Motor neuron (in vitro differentiated cells): ENCODE data around the gene RAB5B. TPM values are rescaled to one million over a fixed set of nuclear protein-coding genes. Genes with fewer than 3 reads are reported as not detected.
"Not testable (repeated sequence)": the region's sequence is repeated elsewhere in the genome, so short reads cannot be mapped to it uniquely, and the experiment has no call there.

Experiments used
- ATAC-seq, 8 experiments: fragments of 200-7000 bp; cut with Tn5 transposase; replicated peaks in 6 of 8; 2 replicates each; pipeline ENCODE4 v1.8.0; 2021; ENCODE audit warnings: mild to moderate bottlenecking in 8 of 8, moderate library complexity in 8 of 8
- H3K27ac ChIP-seq, 2 donors: fragments of 250-450 bp; sonication (Bioruptor Pico); 2 replicates each; pipeline ENCODE4 v1.9.0; 2021; ENCODE audit warnings: antibody characterized with exemption in 2 of 2, mild to moderate bottlenecking in 2 of 2, moderate library complexity in 1 of 2
- H3K4me1 ChIP-seq, 2 donors: fragments of 250-450 bp; sonication (Bioruptor Pico); replicated peaks in 1 of 2; 2 replicates each; pipeline ENCODE4 v1.6.1; 2021; ENCODE audit warnings: antibody characterized with exemption in 2 of 2, mild to moderate bottlenecking in 2 of 2, moderate library complexity in 1 of 2
- H3K4me3 ChIP-seq, 5 donors: fragments of 250-450 bp; sonication (Bioruptor Pico); 2 replicates each; pipeline ENCODE4 v1.9.0; 2021; ENCODE audit warnings: antibody characterized with exemption in 5 of 5, mild to moderate bottlenecking in 5 of 5, moderate library complexity in 4 of 5
- whole genome bisulfite sequencing, 10 experiments: fragments of 450-650 bp; shearing (Covaris generic); methylation state at CpG; one replicate each; pipeline ENCODE4 v1.0.0; 2022; 5-methylcytosine and 5-hydroxymethylcytosine counted together
- in situ Hi-C, 9 experiments: fragments of 400-800 bp; cut with MboI; loops; one replicate each; pipeline ENCODE4 v1.15.0; 2021; ENCODE audit warnings: low sequenced_read_pairs in 9 of 9, low pct_unique_long_range_greater_than_20kb in 2 of 9; ENCODE audit not compliant: unreplicated experiment in 9 of 9
- total RNA-seq, 8 experiments: library from RNA; unstranded; fragments of 300-600 nt; gene quantifications; 2 replicates each; pipeline versions ENCODE4 v1.2.3 to v1.2.4, GENCODE V29; 2022

RAB5B gene
- total RNA-seq, 8 experiments from 2014 or later, result 56.3 to 95.6 (median 76.0) TPM

GRCh38 chr12:55974308-55974730, 441 bp downstream of the RAB5B start:
- WGBS, 10 experiments, result 0% methylated on average over 1 of the region's 15 CpGs; no CpG with 5 or more reads in 8 of the 10 experiments
- in situ Hi-C loops, result no loop called here
- H3K4me3 ChIP-seq, result peak overlapping the region; percentile 76 to 97 (median 85)
- peak overlapping the region; percentile 88 to 92 for H3K27ac ChIP-seq
- H3K4me1 ChIP-seq, result peaks cover 0 to 13% of the 10 kb centered on the region in 2 donors
- ATAC-seq, result peak; percentile 21 to 35 (median 28)

DNA sequence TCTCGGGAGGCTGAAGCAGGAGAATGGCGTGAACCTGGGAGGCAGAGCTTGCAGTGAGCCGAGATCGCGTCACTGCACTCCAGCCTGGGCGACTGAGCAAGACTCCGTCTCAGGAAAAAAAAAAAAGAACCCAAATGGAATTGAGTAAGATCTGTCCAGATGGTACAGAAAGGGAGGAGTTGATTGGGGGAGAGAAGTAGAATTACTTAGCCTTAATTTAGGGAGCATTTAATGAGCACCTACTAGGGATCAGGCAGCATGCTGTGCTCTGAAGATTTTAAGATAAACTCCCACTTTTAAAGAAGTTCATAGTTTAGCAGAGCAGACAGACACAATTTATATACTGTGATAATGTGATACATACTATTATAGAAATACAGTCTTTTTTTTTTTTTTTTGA, 4.5 kb downstream of the RAB5B start:
- WGBS, 10 experiments, result 97 to 100% (median 100%) methylated on average over 1 to 5 of the region's 7 CpGs; no CpG with 5 or more reads in 6 of the 10 experiments
- H3K4me1 ChIP-seq, result peaks cover 0 to 5% of the 10 kb centered on the region in 2 donors
- no peak for ATAC-seq
- no peak overlapping the region for H3K4me3 ChIP-seq
- in situ Hi-C loops, result no loop called here
- no peak overlapping the region for H3K27ac ChIP-seq

- in situ Hi-C loops, result no loop called here
- no peak for ATAC-seq
- 72 to 100% (median 100%) methylated on average over 1 to 2 of the region's 3 CpGs; no CpG with 5 or more reads in 1 of the 10 experiments for WGBS, 10 experiments
- Histone ChIP-seq H3K4me1 (peaks cover 0 to 5% of the 10 kb centered on the region in 2 donors), H3K27ac (no peak overlapping the region), H3K4me3 (no peak overlapping the region)
Observed at GRCh38 chr12:55979069-55979468, 5.2 kb downstream of the RAB5B start.

- ATAC-seq, H3K4me1 ChIP-seq, H3K27ac ChIP-seq, H3K4me3 ChIP-seq, in situ Hi-C loops: not testable (repeated sequence)
- WGBS, 10 experiments, result 50 to 100% (median 100%) methylated on average over 1 to 4 of the region's 5 CpGs; no CpG with 5 or more reads in 1 of the 10 experiments
Observed at GRCh38 chr12:55981882-55982281, 8.0 kb downstream of the RAB5B start.

- Histone ChIP-seq H3K4me1 (no peaks in the 10 kb centered on the region), H3K4me3 (no peak overlapping the region), H3K27ac (no peak overlapping the region)
- ATAC-seq, result peak in 1 of 8 experiments; percentile 12
- in situ Hi-C loops, result no loop called here
- WGBS, 10 experiments, result 17 to 100% (median 84%) methylated on average over 1 to 3 of the region's 3 CpGs; no CpG with 5 or more reads in 2 of the 10 experiments
Observed at GRCh38 chr12:55982319-55982936, 8.6 kb downstream of the RAB5B start.

DNA sequence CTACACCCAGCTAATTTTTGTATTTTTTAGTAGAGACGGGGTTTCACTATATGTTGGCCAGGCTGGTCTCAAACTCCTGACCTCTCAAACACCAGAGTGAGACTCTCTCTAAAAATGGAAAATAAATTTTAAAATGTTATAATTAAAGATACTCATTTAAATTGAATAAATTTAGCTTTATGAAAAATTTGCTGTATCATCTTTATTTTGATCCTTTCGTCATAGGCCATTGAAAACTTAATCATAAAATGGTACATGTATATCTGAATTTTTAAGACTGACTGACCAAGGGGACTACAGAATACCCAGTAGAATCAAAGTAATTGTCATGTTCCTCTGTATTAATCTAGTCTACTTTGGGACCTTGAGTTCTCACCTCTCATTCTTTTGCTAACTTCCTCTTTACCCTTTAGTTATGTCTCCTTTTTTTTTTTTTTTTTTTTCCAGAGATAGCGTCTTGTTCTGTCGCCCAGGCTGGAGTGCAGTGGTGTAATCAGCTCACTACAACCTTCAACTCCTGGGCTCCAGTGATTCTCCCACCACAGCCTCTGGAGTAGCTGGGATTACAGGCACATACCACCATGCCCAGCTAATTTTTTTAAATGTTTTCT, 9.5 kb downstream of the RAB5B start:
- in situ Hi-C loops, result no loop called here
- Histone ChIP-seq H3K4me3 (no peak overlapping the region), H3K4me1 (no peaks in the 10 kb centered on the region), H3K27ac (no peak overlapping the region)
- WGBS, 10 experiments, result 83 to 100% (median 98%) methylated on average over 1 to 4 of the region's 4 CpGs
- ATAC-seq, result no peak

GRCh38 chr12:55984861-55985260, 11.0 kb downstream of the RAB5B start:
- no peak overlapping the region for H3K4me3 ChIP-seq
- ATAC-seq, result no peak
- 0 to 85% (median 66%) methylated on average over 1 to 2 of the region's 2 CpGs for WGBS, 10 experiments
- no peak overlapping the region for H3K27ac ChIP-seq
- in situ Hi-C loops, result no loop called here
- no peaks in the 10 kb centered on the region for H3K4me1 ChIP-seq

GRCh38 chr12:55985341-55985740, 11.5 kb downstream of the RAB5B start:
- no peak overlapping the region for H3K4me3 ChIP-seq
- ATAC-seq, result peak in 3 of 8 experiments; percentile 79 to 95 (median 92)
- no peak overlapping the region for H3K27ac ChIP-seq
- in situ Hi-C loops, result no loop called here
- 51 to 100% (median 79%) methylated on average over 1 to 4 of the region's 4 CpGs; no CpG with 5 or more reads in 1 of the 10 experiments for WGBS, 10 experiments
- H3K4me1 ChIP-seq, result no peaks in the 10 kb centered on the region

- ATAC-seq, H3K4me3 ChIP-seq, H3K27ac ChIP-seq, in situ Hi-C loops, H3K4me1 ChIP-seq: not testable (repeated sequence)
- WGBS, 10 experiments, result 80 to 100% (median 99%) methylated on average over 1 to 7 of the region's 7 CpGs; no CpG with 5 or more reads in 2 of the 10 experiments
Observed at GRCh38 chr12:55985976-55986375, 12.1 kb downstream of the RAB5B start.

- 20 to 100% (median 81%) methylated on average over 1 to 3 of the region's 3 CpGs; no CpG with 5 or more reads in 4 of the 10 experiments for WGBS, 10 experiments
- ATAC-seq, result peak in 2 of 8 experiments; percentile 55 to 67
- no peaks in the 10 kb centered on the region for H3K4me1 ChIP-seq
- in situ Hi-C loops, result no loop called here
- no peak overlapping the region for H3K27ac ChIP-seq
- no peak overlapping the region for H3K4me3 ChIP-seq
Observed at GRCh38 chr12:55991110-55991509, 17.2 kb downstream of the RAB5B start.

- no peak for ATAC-seq
- Histone ChIP-seq H3K4me1 (peaks cover 4 to 7% of the 10 kb centered on the region in 2 donors), H3K27ac (no peak overlapping the region), H3K4me3 (no peak overlapping the region)
- 54 to 100% (median 89%) methylated on average over 1 to 4 of the region's 4 CpGs; no CpG with 5 or more reads in 1 of the 10 experiments for WGBS, 10 experiments
- in situ Hi-C loops, result no loop called here
Observed at GRCh38 chr12:55993230-55993853, 19.5 kb downstream of the RAB5B start.

GRCh38 chr12:55995366-55995765, 21.5 kb downstream of the RAB5B start:
- ATAC-seq, result no peak
- Histone ChIP-seq H3K27ac (no peak overlapping the region), H3K4me3 (no peak overlapping the region), H3K4me1 (peaks cover 4 to 7% of the 10 kb centered on the region in 2 donors)
- in situ Hi-C loops, result no loop called here
- 56 to 100% (median 81%) methylated on average over 1 to 4 of the region's 8 CpGs; no CpG with 5 or more reads in 3 of the 10 experiments for WGBS, 10 experiments

DNA sequence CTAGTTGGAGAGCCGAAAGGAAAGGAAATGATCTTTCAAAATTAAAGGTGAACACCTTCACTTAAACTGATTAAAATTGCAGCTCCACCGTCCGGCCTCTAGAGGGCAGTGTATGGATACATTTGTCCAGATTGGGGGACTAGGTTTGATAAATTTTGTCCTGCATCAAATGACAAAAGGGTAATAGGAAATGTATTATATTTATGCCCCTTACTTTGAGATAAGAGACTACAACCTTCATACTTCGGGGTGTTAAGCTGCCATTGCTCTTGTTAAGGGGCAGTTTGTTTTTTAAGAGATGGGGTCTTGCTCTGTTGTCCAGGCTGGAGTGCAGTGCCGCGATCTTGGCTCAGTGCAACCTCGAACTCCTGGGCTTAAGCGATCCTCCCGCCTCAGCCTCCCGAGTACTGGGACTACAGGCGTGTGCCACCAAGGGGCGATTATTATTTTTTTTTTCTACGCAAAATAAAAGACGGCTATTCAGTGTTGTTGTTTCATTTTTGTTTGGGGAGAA, 22.4 kb downstream of the RAB5B start:
- Histone ChIP-seq H3K4me3 (peak overlapping the region; percentile 41 to 94 (median 52)), H3K27ac (peak overlapping the region in 1 of 2 donors; percentile 63), H3K4me1 (peaks cover 4 to 7% of the 10 kb centered on the region in 2 donors)
- 0 to 70% (median 15%) methylated on average over 1 to 14 of the region's 14 CpGs for WGBS, 10 experiments
- in situ Hi-C loops, result no loop called here
- ATAC-seq, result peak in 1 of 8 experiments; percentile 2
